Lower leg skin (tissue), 3 donors: ENCODE data around the gene KRT84.

Experiments used
- CTCF ChIP-seq, 3 donors: fragments of 450-650 bp; IDR thresholded peaks; one replicate each; pipeline ENCODE4 v1.5.1; 2016; ENCODE audit warnings: antibody characterized with exemption in 3 of 3, mild to moderate bottlenecking in 3 of 3, moderate library complexity in 2 of 3
- POLR2A ChIP-seq, 2 donors: fragments of 450-650 bp; IDR thresholded peaks; one replicate each; pipeline ENCODE4 v1.6.1; 2016 to 2017; ENCODE audit warnings: antibody characterized with exemption in 2 of 2, mild to moderate bottlenecking in 1 of 2, moderate library complexity in 1 of 2

- no peak for TF ChIP-seq CTCF (IDR thresholded peaks at IDR 0.05)
- no peak for TF ChIP-seq POLR2A (IDR thresholded peaks at IDR 0.05)
These were observed 48.8 kb upstream of the KRT84 start, which contains the start of gene KRT75 for GRCh38 chr12:52434081-52434733.
